AG10803 (cell line): ENCODE results near the gene KCNAB1.

Experiments
- DNase-seq: peaks from one replicate; pipeline ENCODE4 v3.0.0; 2010; ENCODE audit warnings: low read depth
- H3K4me3 ChIP-seq: 2 replicates; pipeline ENCODE4 v1.5.1; 2011; ENCODE audit warnings: mild to moderate bottlenecking, low read length, control low read depth
- TF ChIP-seq, protein P1 (sequence below): conservative IDR thresholded peaks from 2 replicates; pipeline ENCODE4 v1.5.1; 2011; ENCODE audit warnings: mild to moderate bottlenecking, low read length, control low read depth, inconsistent platforms

The KCNAB1 gene

DNA sequence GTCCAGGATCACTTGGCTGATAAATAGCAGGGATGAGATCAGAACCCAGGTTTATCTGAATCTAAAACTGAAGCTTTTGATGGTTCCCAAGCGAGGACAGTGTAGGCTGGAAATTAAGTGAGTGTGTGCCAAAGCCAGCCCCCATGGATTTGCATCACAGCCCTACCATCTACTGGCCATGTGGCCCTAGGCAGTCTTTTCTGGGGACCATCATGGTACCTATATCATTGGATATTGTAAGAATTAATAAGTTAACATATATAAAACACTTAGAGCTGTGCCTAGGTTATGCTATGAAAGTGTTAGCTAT lies 467.3 kb downstream of the KCNAB1 start:
- no peak overlapping the region for H3K4me3 ChIP-seq
- TF ChIP-seq, protein P1, sequence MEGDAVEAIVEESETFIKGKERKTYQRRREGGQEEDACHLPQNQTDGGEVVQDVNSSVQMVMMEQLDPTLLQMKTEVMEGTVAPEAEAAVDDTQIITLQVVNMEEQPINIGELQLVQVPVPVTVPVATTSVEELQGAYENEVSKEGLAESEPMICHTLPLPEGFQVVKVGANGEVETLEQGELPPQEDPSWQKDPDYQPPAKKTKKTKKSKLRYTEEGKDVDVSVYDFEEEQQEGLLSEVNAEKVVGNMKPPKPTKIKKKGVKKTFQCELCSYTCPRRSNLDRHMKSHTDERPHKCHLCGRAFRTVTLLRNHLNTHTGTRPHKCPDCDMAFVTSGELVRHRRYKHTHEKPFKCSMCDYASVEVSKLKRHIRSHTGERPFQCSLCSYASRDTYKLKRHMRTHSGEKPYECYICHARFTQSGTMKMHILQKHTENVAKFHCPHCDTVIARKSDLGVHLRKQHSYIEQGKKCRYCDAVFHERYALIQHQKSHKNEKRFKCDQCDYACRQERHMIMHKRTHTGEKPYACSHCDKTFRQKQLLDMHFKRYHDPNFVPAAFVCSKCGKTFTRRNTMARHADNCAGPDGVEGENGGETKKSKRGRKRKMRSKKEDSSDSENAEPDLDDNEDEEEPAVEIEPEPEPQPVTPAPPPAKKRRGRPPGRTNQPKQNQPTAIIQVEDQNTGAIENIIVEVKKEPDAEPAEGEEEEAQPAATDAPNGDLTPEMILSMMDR = no peak
- DNase-seq = no peak
